NCI-H128 (cell line): ENCODE data around the gene AP5Z1.
A peak's percentile ranks its signal among the peaks of the same experiment; 100 is the strongest.

Source experiments
- DNase-seq: peaks from one replicate; lab custom pipeline; 2025; ENCODE audit not compliant: unreplicated experiment; lab: John Stamatoyannopoulos, UW

Gene AP5Z1

GRCh38 chr7:4775250-4775847 lies at the start of gene AP5Z1:
AP5Z1 (plus strand) TSS chr7:4775623; CDS start chr7:4775716, 93 bp downstream.
- DNase-seq, result peak; percentile 68

DNA sequence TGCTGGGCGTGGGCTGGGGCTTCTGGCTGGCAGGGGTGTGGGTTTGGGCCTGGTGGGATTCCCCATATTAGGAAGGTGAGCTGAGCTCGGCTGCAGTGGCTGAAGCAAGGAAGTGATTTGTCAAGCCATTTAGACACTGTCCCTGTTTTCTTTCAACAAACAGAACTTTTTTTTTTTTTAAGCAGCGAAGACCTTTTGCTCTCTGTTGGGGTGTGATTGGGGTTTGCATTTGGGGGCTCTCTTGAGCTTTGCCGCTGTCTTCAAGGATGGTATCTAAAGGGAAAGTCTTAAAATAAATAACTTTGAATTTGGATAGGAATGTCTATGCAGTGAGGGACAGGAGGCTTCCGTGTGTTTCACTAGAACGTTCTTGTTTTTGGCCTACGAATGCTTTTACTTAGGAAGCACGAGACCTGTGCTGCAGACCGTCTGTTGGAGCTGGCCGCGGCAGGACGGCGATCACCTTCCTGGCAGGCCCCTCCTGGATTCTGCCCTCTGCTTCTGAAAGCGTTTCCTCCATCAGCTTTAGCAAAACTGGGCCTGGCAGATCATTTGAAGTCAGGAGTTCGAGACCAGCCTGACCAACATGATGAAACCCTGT lies 49.5 kb upstream of the AP5Z1 start:
- DNase-seq, result no peak

DNA sequence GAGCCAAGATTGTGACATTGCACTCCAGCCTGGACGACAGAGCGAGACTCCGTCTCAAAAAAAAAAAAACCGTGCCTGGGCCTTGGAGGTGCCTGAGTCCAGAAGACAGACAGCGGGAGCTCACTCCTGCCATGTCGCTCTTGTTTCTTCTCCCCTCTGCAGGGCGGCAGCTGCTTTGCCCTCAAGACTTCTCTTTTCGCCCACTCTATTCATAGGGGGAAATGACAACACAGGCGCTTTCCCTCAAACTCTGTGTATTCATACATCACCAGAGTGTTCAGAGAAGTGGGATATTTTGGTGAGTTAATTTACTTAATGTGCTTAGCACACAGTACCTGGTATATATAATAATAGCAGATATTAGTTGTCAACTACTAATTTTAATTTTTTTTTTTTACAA lies 48.9 kb upstream of the AP5Z1 start:
- no peak for DNase-seq

- no peak for DNase-seq
Observed at GRCh38 chr7:4727914-4728705, 47.3 kb upstream of the AP5Z1 start.

GRCh38 chr7:4729266-4729665 lies 46.2 kb upstream of the AP5Z1 start:
- DNase-seq, result no peak

DNA sequence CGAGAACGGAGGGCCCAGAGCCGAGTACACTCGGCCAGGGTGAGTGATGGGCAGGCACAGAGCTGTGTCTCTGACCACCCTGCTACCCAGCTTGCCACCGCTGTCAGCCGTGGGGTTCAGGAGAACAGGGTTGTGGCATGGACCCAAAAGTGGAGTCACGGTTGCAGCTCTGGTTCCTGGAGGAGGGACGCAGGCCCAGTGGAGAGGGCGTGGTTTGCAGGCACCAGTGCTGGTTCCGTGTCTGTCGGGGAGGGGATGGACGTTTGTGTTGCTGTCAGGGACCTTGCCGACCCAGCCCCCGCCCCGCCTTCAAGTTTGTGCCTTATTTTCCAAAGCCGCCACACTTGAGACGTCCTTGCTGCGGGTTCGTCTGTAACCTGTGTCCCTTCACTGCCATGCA lies 45.1 kb upstream of the AP5Z1 start:
- no peak for DNase-seq

DNA sequence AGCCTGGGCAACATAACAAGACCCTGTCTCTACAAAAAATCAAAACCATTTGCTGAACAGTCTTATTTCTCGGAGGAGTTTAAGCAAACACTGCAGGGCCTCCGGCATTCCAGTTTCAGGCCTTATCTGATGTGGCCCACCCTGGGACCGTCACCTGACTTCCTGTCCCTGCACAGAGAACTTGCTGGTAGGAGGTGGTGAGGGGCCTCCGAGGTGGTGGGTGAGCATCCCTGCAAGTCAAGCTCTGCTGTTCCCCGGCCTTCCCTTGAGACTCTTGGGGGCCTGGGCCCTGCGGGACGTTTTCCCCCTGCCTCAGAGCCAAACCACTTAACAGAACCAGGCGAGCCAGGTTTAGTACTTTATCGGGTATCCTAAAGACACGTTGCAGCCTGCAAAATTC lies 44.5 kb upstream of the AP5Z1 start:
- DNase-seq, result no peak

DNA sequence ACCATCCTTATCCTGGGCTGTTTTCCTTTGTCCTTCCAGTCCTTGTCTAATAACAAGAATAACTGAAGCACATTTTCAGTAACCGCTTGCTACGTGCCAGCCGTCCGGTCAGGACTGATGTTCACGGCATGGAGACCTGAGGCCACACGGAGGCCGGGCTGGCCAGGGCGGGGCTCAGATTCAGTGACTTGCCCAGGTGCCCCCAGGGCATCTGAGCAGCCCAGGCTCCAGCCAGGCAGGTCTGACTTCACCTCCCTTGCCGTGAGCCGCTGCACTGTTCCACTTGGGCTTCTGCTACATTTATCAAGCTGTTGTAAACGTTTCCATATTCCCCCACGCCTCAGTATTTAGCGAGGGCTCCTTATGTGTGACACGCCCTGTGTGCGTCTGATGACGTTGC lies 43.6 kb upstream of the AP5Z1 start:
- DNase-seq, result no peak

- DNase-seq, result no peak
Observed at GRCh38 chr7:4733936-4734528, 41.4 kb upstream of the AP5Z1 start.

- DNase-seq, result no peak
Observed at GRCh38 chr7:4734587-4735345, 40.7 kb upstream of the AP5Z1 start.

- DNase-seq, result no peak
Observed at GRCh38 chr7:4737300-4737699, 38.1 kb upstream of the AP5Z1 start.

DNA sequence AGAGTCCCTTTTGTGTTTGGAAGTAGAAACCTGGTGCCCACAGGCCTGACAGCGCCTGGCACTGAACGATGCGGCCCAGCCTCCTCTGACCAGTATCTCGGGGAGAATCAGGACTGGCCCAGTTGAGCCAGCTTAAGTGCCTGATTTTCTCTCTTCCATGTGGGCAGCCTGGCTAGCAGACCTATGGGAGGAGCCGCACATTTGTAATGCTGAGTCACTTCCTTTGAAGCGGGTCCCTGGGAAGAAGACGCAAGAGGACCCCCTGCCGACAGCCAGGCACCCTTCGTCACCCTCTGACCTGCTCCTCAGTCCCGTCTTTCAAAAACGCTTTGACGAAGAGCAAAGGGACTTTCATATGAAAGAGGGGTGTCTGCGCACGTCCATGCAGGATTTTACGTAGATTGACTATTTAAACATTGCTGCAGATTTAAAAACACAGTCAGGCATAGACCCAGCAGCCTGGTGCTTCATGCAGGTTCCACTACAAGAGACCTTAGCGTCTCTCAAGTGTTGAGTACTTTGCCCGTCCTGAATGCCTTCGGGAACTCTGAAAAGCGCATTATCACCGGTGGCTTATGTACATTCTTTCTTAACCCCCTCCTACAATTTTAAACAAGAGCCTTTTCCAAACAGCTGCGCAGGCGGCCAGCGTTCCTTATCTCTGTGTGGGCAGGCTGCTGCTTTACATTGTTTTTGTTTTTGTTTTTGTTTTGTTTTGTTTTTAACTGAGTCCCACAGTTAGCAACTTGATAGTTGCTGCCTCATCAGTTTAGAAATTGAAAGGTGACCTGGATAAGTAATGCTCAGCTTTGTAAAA lies 36.5 kb upstream of the AP5Z1 start:
- DNase-seq, result no peak

GRCh38 chr7:4739528-4739992 lies 35.9 kb upstream of the AP5Z1 start:
- DNase-seq, result no peak

DNA sequence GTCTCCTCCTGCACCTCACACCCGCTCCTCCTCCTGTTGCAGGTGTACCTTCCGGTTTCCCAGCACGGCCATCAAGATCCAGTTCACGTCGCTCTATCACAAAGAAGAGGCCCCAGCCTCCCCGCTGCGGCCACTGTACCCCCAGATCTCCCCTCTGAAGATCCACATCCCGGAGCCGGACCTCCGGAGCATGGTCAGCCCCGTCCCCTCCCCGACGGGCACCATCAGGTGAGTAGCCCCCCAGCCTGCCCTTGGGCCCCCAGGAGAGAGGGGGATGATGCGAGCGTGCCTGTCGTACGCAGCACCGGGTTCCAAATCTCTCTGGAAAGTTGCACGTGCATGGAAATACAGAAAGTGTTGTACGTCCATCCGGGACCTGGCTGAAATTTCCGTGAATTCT lies 34.6 kb upstream of the AP5Z1 start:
- DNase-seq, result no peak

- no peak for DNase-seq
Observed at GRCh38 chr7:4742051-4742573, 33.3 kb upstream of the AP5Z1 start.

DNA sequence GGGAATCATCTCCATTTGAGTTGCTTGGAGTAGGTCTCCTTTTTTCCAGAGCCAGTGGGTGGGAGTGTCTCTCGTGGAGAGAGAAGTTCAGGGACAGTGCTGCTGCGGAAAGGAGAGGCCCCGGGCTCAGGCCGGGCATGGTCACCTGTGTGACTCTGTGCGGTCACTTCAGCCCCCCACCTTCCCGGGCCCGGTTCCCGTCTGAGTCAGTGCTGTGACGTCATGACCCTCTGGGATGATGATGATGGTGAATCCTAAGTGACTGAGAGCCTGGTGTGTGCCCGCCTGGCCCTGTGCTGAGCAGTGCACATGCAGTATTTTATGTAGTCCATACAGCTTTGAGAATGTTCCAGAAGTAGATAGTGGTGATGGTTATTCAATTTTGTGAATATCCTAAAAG lies 32.6 kb upstream of the AP5Z1 start:
- no peak for DNase-seq

DNA sequence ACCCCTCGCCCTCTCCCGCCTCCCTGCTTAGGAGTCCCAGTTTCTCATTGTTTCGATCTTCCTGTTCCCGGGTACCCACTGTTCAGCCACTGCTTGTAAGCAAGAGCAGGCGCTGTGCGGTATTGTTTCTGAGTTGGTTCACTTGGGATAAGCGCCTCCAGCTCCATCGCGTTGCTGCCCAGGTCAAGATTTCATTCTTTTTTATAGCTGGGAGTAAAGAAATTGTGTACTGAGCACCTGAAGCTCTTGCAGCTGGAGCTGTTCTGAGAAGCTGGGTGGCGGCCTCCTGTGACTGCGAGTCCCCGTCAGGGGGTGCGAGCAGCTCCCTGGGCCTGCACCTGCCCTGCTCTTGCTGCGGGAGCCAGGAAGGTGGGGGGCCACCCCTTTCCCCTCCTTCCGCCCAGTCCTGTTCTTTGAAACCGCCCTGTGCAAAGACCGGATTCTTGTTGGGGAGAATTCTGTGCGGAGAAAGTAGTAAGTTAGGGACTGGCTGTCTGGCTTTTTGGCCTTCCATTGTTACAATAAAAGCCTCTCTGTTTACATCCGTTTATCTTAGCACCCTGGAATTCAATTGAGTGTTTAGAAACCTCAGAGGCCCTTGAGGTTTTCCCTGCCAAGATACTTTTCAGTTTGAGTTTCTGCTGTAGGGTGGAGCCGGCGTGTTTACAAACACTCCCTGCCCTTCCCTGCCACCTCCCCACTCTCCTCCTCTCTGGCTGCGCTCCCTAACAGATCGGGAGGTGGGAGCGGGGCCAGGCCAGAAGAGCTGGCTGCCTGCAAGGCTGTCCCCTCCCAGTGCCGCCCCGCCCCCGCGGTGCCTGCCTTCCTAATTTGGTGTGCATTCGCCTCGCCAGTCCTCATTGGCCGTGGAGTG lies 30.8 kb upstream of the AP5Z1 start:
- peak; percentile 92 for DNase-seq

GRCh38 chr7:4745265-4745919 lies 30.0 kb upstream of the AP5Z1 start:
- DNase-seq, result no peak
